ENCODE data around the gene GABPB1.

DNA sequence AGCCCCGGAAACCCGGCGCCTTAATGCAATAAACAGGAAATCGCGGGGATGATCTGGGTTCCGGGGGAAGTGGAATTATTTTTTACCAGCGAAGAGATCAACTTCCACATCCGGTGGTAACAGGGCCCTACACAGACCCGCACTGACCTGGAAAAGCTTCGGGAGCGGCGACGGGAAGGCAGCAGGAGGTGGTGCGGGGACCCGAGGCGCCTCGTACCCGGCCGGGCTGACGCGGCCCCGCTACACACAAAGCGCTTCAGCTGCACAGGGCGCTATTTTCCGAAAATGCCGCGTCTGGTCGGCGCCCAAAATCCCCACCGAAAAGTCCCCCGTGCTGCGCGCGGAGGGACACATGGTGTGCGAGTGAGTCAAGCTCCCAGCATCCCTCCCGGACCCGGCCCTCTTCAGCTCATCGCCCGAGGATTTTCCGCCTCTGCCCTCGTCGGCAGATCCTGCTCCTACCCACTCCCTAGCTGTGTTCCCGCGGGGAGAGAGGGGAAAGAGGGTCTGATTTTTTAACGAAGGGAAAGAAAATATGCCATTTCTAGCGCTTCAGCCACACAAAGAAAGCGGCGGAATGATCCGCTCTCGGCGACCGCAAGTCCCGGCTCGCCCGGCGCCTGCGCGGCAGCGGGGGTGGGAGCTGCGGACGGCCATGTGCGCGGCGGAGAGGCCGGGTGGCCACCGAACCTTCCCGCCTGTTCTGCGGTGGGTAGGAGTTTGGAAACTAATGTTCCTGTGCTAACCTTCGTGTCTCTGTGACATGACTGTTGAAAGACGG, at the start of gene GABPB1:
- TF ChIP-seq, protein P1, sequence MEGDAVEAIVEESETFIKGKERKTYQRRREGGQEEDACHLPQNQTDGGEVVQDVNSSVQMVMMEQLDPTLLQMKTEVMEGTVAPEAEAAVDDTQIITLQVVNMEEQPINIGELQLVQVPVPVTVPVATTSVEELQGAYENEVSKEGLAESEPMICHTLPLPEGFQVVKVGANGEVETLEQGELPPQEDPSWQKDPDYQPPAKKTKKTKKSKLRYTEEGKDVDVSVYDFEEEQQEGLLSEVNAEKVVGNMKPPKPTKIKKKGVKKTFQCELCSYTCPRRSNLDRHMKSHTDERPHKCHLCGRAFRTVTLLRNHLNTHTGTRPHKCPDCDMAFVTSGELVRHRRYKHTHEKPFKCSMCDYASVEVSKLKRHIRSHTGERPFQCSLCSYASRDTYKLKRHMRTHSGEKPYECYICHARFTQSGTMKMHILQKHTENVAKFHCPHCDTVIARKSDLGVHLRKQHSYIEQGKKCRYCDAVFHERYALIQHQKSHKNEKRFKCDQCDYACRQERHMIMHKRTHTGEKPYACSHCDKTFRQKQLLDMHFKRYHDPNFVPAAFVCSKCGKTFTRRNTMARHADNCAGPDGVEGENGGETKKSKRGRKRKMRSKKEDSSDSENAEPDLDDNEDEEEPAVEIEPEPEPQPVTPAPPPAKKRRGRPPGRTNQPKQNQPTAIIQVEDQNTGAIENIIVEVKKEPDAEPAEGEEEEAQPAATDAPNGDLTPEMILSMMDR (conservative IDR thresholded peaks at IDR 0.05; ENCODE audit: low read depth, low read length) = no peak
- TF ChIP-seq EZH2 (IDR thresholded peaks at IDR 0.05; ENCODE audit: borderline replicate concordance, low read depth, low read length, poor library complexity, severe bottlenecking) = no peak
